GM12878 (cell line): ENCODE data around the gene FAM83D. TPM values are rescaled to one million over a fixed set of nuclear protein-coding genes. Genes with fewer than 3 reads are reported as not detected.

Experiments used
- ATAC-seq: fragments of 200-7000 bp; cut with Tn5 transposase; 3 replicates; pipeline ENCODE4 v1.9.1; 2020; ENCODE audit warnings: mild to moderate bottlenecking, moderate library complexity
- BruUV-seq: library from RNA; stranded (reverse); fragments of 400-500 nt; replicated peaks from 2 replicates; lab custom pipeline; 2021; lab: Mats Ljungman, UMichigan
- CTCF ChIA-PET: fragments of 300-600 bp; sonication (Branson Sonifier 250); formaldehyde crosslinking; extraction: SDS; loops from one replicate; lab custom pipeline; 2021; ENCODE audit warnings: inconsistent platforms; lab: Yijun Ruan, JAX
- POLR2A ChIA-PET: fragments of 350-600 bp; formaldehyde crosslinking; extraction: SDS; loops from one replicate; lab custom pipeline; 2021; ENCODE audit warnings: inconsistent platforms; lab: Charles Lee
- RAD21 ChIA-PET: fragments of 300-600 bp; sonication (Branson Sonifier 250); formaldehyde crosslinking; loops from one replicate; lab custom pipeline; 2023; ENCODE audit warnings: antibody characterized with exemption; ENCODE audit not compliant: unreplicated experiment; lab: Charles Lee
- SMC1A ChIA-PET: fragments of 300-600 bp; sonication (Branson Sonifier 250); formaldehyde crosslinking; loops from one replicate; lab custom pipeline; 2023; ENCODE audit not compliant: unreplicated experiment, uncharacterized antibody; lab: Charles Lee
- DNase-seq: peaks from one replicate; pipeline ENCODE4 v3.0.0-alpha.2; 2011; ENCODE audit warnings: low read depth, low spot score
- FAIRE-seq: peaks from 3 replicates; lab custom pipeline; 2011; peaks lifted over from hg19 to GRCh38; lab: Jason Lieb, UNC
- H2AFZ ChIP-seq: 2 replicates; pipeline ENCODE4 v1.6.0; 2011; ENCODE audit warnings: low read depth, low read length, control low read depth; ENCODE audit not compliant: control insufficient read depth
- H3K27ac ChIP-seq: 2 replicates; pipeline ENCODE4 v1.5.1; 2011; ENCODE audit warnings: control low read depth; ENCODE audit not compliant: control insufficient read depth, insufficient read depth
- H3K27me3 ChIP-seq, 2 experiments: replicated peaks in 1 of 2; 2 replicates each; pipeline versions ENCODE4 v1.6.0 to v1.6.1; 2011; ENCODE audit warnings: low read length in 1 of 2; ENCODE audit not compliant: control insufficient read depth in 2 of 2, insufficient read depth in 2 of 2
- H3K36me3 ChIP-seq, 2 experiments: 2 replicates each; pipeline ENCODE4 v1.5.1; 2011; ENCODE audit warnings: low read length in 1 of 2; ENCODE audit not compliant: control insufficient read depth in 2 of 2, insufficient read depth in 2 of 2
- H3K4me1 ChIP-seq: 2 replicates; pipeline ENCODE4 v1.6.1; 2011; ENCODE audit warnings: mild to moderate bottlenecking, low read length, moderate library complexity, mixed read lengths; ENCODE audit not compliant: control insufficient read depth, insufficient read depth
- H3K4me2 ChIP-seq: 2 replicates; pipeline ENCODE4 v1.6.0; 2011; ENCODE audit warnings: control low read depth; ENCODE audit not compliant: control insufficient read depth, insufficient read depth
- H3K4me3 ChIP-seq: fragments of 200-600 bp; sonication (generic); 2 replicates; pipeline ENCODE4 v1.5.1; 2016
- H3K79me2 ChIP-seq: 2 replicates; pipeline ENCODE4 v1.6.0; 2011; ENCODE audit warnings: low read length; ENCODE audit not compliant: control insufficient read depth, insufficient read depth
- H3K9ac ChIP-seq: 2 replicates; pipeline ENCODE4 v1.8.0; 2011; ENCODE audit warnings: low read length, control low read depth, mixed read lengths; ENCODE audit not compliant: control insufficient read depth, insufficient read depth
- H3K9me3 ChIP-seq: replicated peaks from 3 replicates; pipeline ENCODE4 v1.5.1; 2011; ENCODE audit warnings: mild to moderate bottlenecking, low read length; ENCODE audit not compliant: control insufficient read depth, insufficient read depth
- H4K20me1 ChIP-seq: 2 replicates; pipeline ENCODE4 v1.6.0; 2011; ENCODE audit not compliant: control insufficient read depth, insufficient read depth
- BHLHE40 ChIP-seq, 2 experiments: fragments of 450-650 bp in 1 of 2; IDR thresholded peaks; 2 replicates each; pipeline ENCODE4 v1.6.1; 2011 to 2017; ENCODE audit warnings: low read depth in 2 of 2, borderline replicate concordance in 1 of 2, improper control_type of control experiment in 1 of 2, low read length in 1 of 2, mild to moderate bottlenecking in 1 of 2
- CHD2 ChIP-seq: IDR thresholded peaks from 2 replicates; pipeline ENCODE4 v1.6.1; 2011; ENCODE audit warnings: low read depth, low read length, improper control_type of control experiment, borderline replicate concordance
- CREB1 ChIP-seq: IDR thresholded peaks from 2 replicates; pipeline ENCODE4 v1.6.1; 2012; ENCODE audit warnings: low read depth, mild to moderate bottlenecking, inconsistent platforms
- CTCF ChIP-seq, 3 experiments: IDR thresholded peaks in 2 of 3; conservative IDR thresholded peaks in 1 of 3; 2 replicates each; pipeline ENCODE4 v1.5.1; 2011; ENCODE audit warnings: low read depth in 3 of 3, low read length in 3 of 3, mild to moderate bottlenecking in 3 of 3, control low read depth in 2 of 3, moderate library complexity in 2 of 3, inconsistent platforms in 1 of 3, mixed read lengths in 1 of 3; ENCODE audit not compliant: control insufficient read depth in 2 of 3, insufficient read depth in 1 of 3; ENCODE audit errors: extremely low read depth in 1 of 3
- E2F8 ChIP-seq: fragments of 450-650 bp; IDR thresholded peaks from 2 replicates; pipeline ENCODE4 v1.6.1; 2018; ENCODE audit warnings: mild to moderate bottlenecking, low read depth, moderate library complexity; ENCODE audit not compliant: partially characterized antibody
- ELK1 ChIP-seq: IDR thresholded peaks from 2 replicates; pipeline ENCODE4 v1.6.1; 2012; ENCODE audit warnings: low read depth, low read length, improper control_type of control experiment
- ZSCAN29 ChIP-seq: fragments of 450-650 bp; IDR thresholded peaks from 2 replicates; pipeline ENCODE4 v1.6.1; 2017; ENCODE audit warnings: mild to moderate bottlenecking, moderate library complexity
- WGBS: methylation state at CpG from one replicate; pipeline ENCODE4 v1.1.6; 2016; ENCODE audit warnings: low lambda C conversion rate; ENCODE audit not compliant: insufficient replicate concordance, insufficient coverage; ENCODE audit errors: missing lambda C conversion rate; 5-methylcytosine and 5-hydroxymethylcytosine counted together
- in situ Hi-C: fragments of 300-500 bp; cut with MboI; formaldehyde crosslinking; loops from 9 replicates; pipeline ENCODE4 v1.14.3; 2018; ENCODE audit warnings: mixed read lengths
- intact Hi-C: fragments of 100-400 bp; cut with micrococcal nuclease; formaldehyde crosslinking; loops from one replicate; pipeline ENCODE4 v1.14.2; 2022; ENCODE audit not compliant: unreplicated experiment
- polyA plus RNA-seq, 11 experiments: library from polyadenylated mRNA; depleted of rRNA in 4 of 11; unstranded in 6 of 11; stranded (reverse) in 5 of 11; fragments of >200 nt; fragmentation: Nextera tagmentation in 4 of 11; fragmentation: Illumina TruSeq in 1 of 11; extraction: Ambion mirVana in 4 of 11; extraction: Trizol in 1 of 11; gene quantifications; 1 replicate in 1 of 11; 2 replicates in 10 of 11; pipeline versions ENCODE4 v1.2.1 to v1.2.3, GENCODE V29; 2011 to 2016; ENCODE audit warnings: inconsistent platforms in 2 of 11, missing spikeins in 2 of 11, low read depth in 1 of 11
- total RNA-seq, 4 experiments: library from RNA; depleted of rRNA in 3 of 4; stranded (reverse); fragments of >200 nt in 3 of 4; fragmentation: Illumina TruSeq in 1 of 4; extraction: Trizol in 1 of 4; gene quantifications; 2 replicates each; pipeline versions ENCODE4 v1.2.1 to v1.2.3, GENCODE V29; 2013 to 2021

Gene FAM83D
- total and polyA plus RNA-seq, 10 of the 15 experiments (the other 5 are each of a cell fraction or from before 2014, with no cell fraction given), result 4.5 to 34.8 (median 19.2) TPM

DNA sequence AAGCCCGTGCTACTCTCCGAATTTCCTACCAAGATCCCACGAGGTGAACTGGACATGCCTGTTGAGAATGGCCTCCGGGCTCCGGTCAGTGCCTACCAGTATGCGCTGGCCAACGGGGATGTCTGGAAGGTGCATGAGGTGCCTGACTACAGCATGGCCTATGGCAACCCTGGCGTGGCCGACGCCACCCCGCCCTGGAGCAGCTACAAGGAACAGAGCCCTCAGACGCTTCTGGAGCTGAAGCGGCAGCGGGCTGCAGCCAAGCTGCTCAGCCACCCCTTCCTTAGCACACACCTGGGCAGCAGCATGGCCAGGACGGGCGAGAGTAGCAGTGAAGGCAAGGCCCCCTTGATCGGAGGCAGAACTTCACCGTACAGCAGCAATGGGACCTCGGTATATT is 8.0 kb upstream of the FAM83D start:
- in situ Hi-C loops (no loop called here), intact Hi-C loops (no loop called here)
- Histone ChIP-seq H3K9me3 (no peaks in the 10 kb centered on the region), H3K4me3 (no peak overlapping the region), H3K4me1 (no peaks in the 10 kb centered on the region), H3K27me3 (no peaks in the 10 kb centered on the region), H3K79me2 (no peaks in the 10 kb centered on the region), H3K4me2 (no peak overlapping the region), H3K36me3 (peaks cover 22 to 25% of the 10 kb centered on the region in 2 experiments), H3K27ac (no peak overlapping the region), H2AFZ (no peak overlapping the region), H3K9ac (no peak overlapping the region), H4K20me1 (no peaks in the 10 kb centered on the region)
- ChIA-PET POLR2A (no interaction called here), RAD21 (no interaction called here), SMC1A (no interaction called here), CTCF (no interaction called here)
- no TSS peak for BruUV-seq
- DNase-seq (no peak), ATAC-seq (no peak), FAIRE-seq (no peak)
- TF ChIP-seq ZSCAN29 (no peak), ELK1 (no peak), CHD2 (no peak), CTCF (IDR thresholded peaks at IDR 0.05 in 2 of 3, conservative IDR thresholded peaks at IDR 0.05 in 1 of 3; ENCODE audit: control insufficient read depth in 2 of 3, extremely low read depth in 1 of 3, insufficient read depth in 1 of 3, low read depth in 3 of 3, low read length in 3 of 3) (no peak), CREB1 (no peak), E2F8 (no peak), BHLHE40 (IDR thresholded peaks at IDR 0.05; ENCODE audit: borderline replicate concordance in 1 of 2, low read depth in 2 of 2, low read length in 1 of 2) (no peak)
- 99% methylated on average over 19 of the region's 19 CpGs for WGBS
